DND-41 (cell line): Measurements from ENCODE around the gene KLHL42.
"Not testable (repeated sequence)": the region's sequence is repeated elsewhere in the genome, so short reads cannot be mapped to it uniquely, and the experiment has no call there.

Source experiments
- ATAC-seq: fragments of 200-7000 bp; cut with Tn5 transposase; 3 replicates; pipeline ENCODE4 v1.9.1; 2021; ENCODE audit warnings: low read depth; ENCODE audit not compliant: insufficient read depth
- DNase-seq: peaks from one replicate; pipeline ENCODE4 v3.0.0-alpha.2; 2020
- H2AFZ ChIP-seq: 2 replicates; pipeline ENCODE4 v1.6.0; 2012; ENCODE audit warnings: low read depth, low read length
- H3K27ac ChIP-seq: 2 replicates; pipeline ENCODE4 v1.5.1; 2012; ENCODE audit warnings: low read length, inconsistent platforms
- H3K27me3 ChIP-seq: fragments of 200-600 bp; sonication (generic); 2 replicates; pipeline ENCODE4 v1.6.0; 2012; ENCODE audit warnings: low read length, mild to moderate bottlenecking, inconsistent platforms; ENCODE audit not compliant: insufficient read depth, poor library complexity
- H3K36me3 ChIP-seq: 2 replicates; pipeline ENCODE4 v1.5.1; 2012; ENCODE audit warnings: low read length, inconsistent platforms; ENCODE audit not compliant: insufficient read depth
- H3K4me1 ChIP-seq: 2 replicates; pipeline ENCODE4 v1.5.1; 2012; ENCODE audit warnings: mild to moderate bottlenecking, low read length; ENCODE audit not compliant: insufficient read depth
- H3K4me2 ChIP-seq: 2 replicates; pipeline ENCODE4 v1.6.0; 2012; ENCODE audit warnings: mild to moderate bottlenecking, moderate library complexity, low read length, inconsistent platforms; ENCODE audit not compliant: insufficient read depth
- H3K4me3 ChIP-seq, 2 experiments: fragments of 200-600 bp in 1 of 2; shearing (Covaris generic) in 1 of 2; 2 replicates each; pipeline ENCODE4 v1.5.1; 2012 to 2016; ENCODE audit warnings: inconsistent platforms in 2 of 2, low read length in 2 of 2, mild to moderate bottlenecking in 2 of 2, low read depth in 1 of 2, moderate library complexity in 1 of 2
- H3K79me2 ChIP-seq: 2 replicates; pipeline ENCODE4 v1.6.0; 2012; ENCODE audit warnings: low read length, inconsistent platforms; ENCODE audit not compliant: insufficient read depth
- H3K9ac ChIP-seq: 2 replicates; pipeline ENCODE4 v1.6.0; 2012; ENCODE audit warnings: low read depth, mild to moderate bottlenecking, inconsistent platforms, low read length, moderate library complexity
- H3K9me3 ChIP-seq: 2 replicates; pipeline ENCODE4 v1.5.1; 2012; ENCODE audit warnings: low read length, moderate library complexity, mild to moderate bottlenecking, inconsistent platforms; ENCODE audit not compliant: insufficient read depth, severe bottlenecking
- H4K20me1 ChIP-seq: 2 replicates; pipeline ENCODE4 v1.6.0; 2012; ENCODE audit warnings: low read length; ENCODE audit not compliant: insufficient read depth
- CTCF ChIP-seq: IDR thresholded peaks from 2 replicates; pipeline ENCODE4 v1.5.1; 2012; ENCODE audit warnings: borderline replicate concordance, low read length, moderate library complexity, mild to moderate bottlenecking; ENCODE audit not compliant: poor library complexity, severe bottlenecking; ENCODE audit errors: extremely low read depth
- EZH2 ChIP-seq: IDR thresholded peaks from 3 replicates; pipeline ENCODE4 v1.6.1; 2012; ENCODE audit warnings: borderline replicate concordance, low read depth, mild to moderate bottlenecking, moderate library complexity, low read length, inconsistent platforms; ENCODE audit not compliant: severe bottlenecking

The KLHL42 gene

GRCh38 chr12:27733791-27734190, 46.2 kb upstream of the KLHL42 start:
- Histone ChIP-seq H3K9ac (no peak overlapping the region), H3K27ac (no peak overlapping the region), H3K36me3 (peaks cover 71% of the 10 kb centered on the region), H4K20me1 (peaks cover 2% of the 10 kb centered on the region; the same call in 1 of the 2 replicates), H3K79me2 (0 out of 2 replicates have a peak, but pooled peaks cover 2% of the 10 kb centered on the region), H3K4me2 (no peak overlapping the region), H3K4me3 (no peak overlapping the region), H3K9me3 (no peaks in the 10 kb centered on the region), H2AFZ (no peak overlapping the region), H3K27me3 (no peaks in the 10 kb centered on the region), H3K4me1 (no peaks in the 10 kb centered on the region)
- DNase-seq (no peak), ATAC-seq (no peak)
- TF ChIP-seq EZH2, result no peak
- TF ChIP-seq CTCF, result no peak

GRCh38 chr12:27734321-27734720, 45.7 kb upstream of the KLHL42 start:
- H2AFZ ChIP-seq, ATAC-seq, H3K9me3 ChIP-seq, H3K4me2 ChIP-seq, H3K27me3 ChIP-seq, DNase-seq, H4K20me1 ChIP-seq, H3K9ac ChIP-seq, H3K4me3 ChIP-seq, H3K79me2 ChIP-seq, H3K4me1 ChIP-seq, H3K27ac ChIP-seq: not testable (repeated sequence)
- peaks cover 72% of the 10 kb centered on the region for H3K36me3 ChIP-seq

- H3K27me3 ChIP-seq, result no peaks in the 10 kb centered on the region
- no peak overlapping the region for H2AFZ ChIP-seq
- TF ChIP-seq EZH2 (no peak), CTCF (no peak)
- peaks cover 71% of the 10 kb centered on the region for H3K36me3 ChIP-seq
- peaks cover 3% of the 10 kb centered on the region; the same call in 1 of the 2 replicates for H3K79me2 ChIP-seq
- no peak overlapping the region for H3K27ac ChIP-seq
- H3K4me2 ChIP-seq, result no peak overlapping the region
- no peak for ATAC-seq
- no peak overlapping the region for H3K9ac ChIP-seq
- DNase-seq, result no peak
- H3K4me1 ChIP-seq, result no peaks in the 10 kb centered on the region
- H4K20me1 ChIP-seq, result no peaks in the 10 kb centered on the region; the same call in 1 of the 2 replicates
- H3K4me3 ChIP-seq, result no peak overlapping the region
- no peaks in the 10 kb centered on the region for H3K9me3 ChIP-seq
Measured at GRCh38 chr12:27743601-27744000, 36.4 kb upstream of the KLHL42 start.

GRCh38 chr12:27745734-27746133, 34.3 kb upstream of the KLHL42 start:
- H3K36me3 ChIP-seq, result peaks cover 55% of the 10 kb centered on the region
- H3K4me3 ChIP-seq, H3K27ac ChIP-seq, H3K4me1 ChIP-seq, ATAC-seq, H3K79me2 ChIP-seq, DNase-seq, H3K9ac ChIP-seq, H3K9me3 ChIP-seq, H3K4me2 ChIP-seq, H2AFZ ChIP-seq, H3K27me3 ChIP-seq, H4K20me1 ChIP-seq: not testable (repeated sequence)
